PC-3 (cell line): ENCODE data around the gene COMMD10.

Experiments
- EZH2 ChIP-seq: fragments of 300-600 bp; sonication (generic); IDR thresholded peaks from one replicate; pipeline ENCODE4 v1.6.1; 2017; ENCODE audit warnings: antibody characterized with exemption, mild to moderate bottlenecking, low read length; ENCODE audit not compliant: unreplicated experiment
- EZH2phosphoT487 ChIP-seq: fragments of 300-600 bp; sonication (generic); IDR thresholded peaks from 2 replicates; pipeline ENCODE4 v1.6.1; 2018; ENCODE audit warnings: mild to moderate bottlenecking, antibody characterized with exemption, low read length, borderline replicate concordance
- TF ChIP-seq, protein P1 (sequence below): fragments of 300-600 bp; sonication (generic); conservative IDR thresholded peaks from 2 replicates; pipeline ENCODE4 v1.5.1; 2017; ENCODE audit warnings: antibody characterized with exemption, low read depth, mild to moderate bottlenecking, low read length

DNA sequence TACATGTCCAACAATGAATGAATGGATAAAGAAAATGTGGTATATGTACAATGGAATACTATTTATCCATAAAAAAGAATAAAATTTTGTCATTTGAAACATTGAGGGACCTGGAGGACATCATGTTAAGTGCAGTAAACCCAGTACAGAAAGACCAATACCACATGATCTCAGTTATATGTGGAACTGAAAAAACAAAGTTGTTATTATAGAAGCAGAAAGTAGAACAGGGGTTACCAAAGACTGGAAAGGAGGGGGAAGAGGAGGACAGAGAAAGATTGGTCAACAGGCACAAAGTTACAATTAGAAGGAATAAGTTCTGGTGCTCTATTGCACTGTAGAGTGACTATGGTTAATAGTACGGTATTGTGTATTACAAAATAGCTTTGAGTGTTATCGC is 256.0 kb downstream of the COMMD10 start:
- TF ChIP-seq, protein P1, sequence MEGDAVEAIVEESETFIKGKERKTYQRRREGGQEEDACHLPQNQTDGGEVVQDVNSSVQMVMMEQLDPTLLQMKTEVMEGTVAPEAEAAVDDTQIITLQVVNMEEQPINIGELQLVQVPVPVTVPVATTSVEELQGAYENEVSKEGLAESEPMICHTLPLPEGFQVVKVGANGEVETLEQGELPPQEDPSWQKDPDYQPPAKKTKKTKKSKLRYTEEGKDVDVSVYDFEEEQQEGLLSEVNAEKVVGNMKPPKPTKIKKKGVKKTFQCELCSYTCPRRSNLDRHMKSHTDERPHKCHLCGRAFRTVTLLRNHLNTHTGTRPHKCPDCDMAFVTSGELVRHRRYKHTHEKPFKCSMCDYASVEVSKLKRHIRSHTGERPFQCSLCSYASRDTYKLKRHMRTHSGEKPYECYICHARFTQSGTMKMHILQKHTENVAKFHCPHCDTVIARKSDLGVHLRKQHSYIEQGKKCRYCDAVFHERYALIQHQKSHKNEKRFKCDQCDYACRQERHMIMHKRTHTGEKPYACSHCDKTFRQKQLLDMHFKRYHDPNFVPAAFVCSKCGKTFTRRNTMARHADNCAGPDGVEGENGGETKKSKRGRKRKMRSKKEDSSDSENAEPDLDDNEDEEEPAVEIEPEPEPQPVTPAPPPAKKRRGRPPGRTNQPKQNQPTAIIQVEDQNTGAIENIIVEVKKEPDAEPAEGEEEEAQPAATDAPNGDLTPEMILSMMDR, result no peak
- TF ChIP-seq EZH2 (no peak), EZH2phosphoT487 (no peak)
